Smooth muscle cell (in vitro differentiated cells): ENCODE results near the gene GPC5. TPM values are rescaled to one million over a fixed set of nuclear protein-coding genes. Genes with fewer than 3 reads are reported as not detected.

Experiments used
- DNase-seq: peaks from one replicate; lab custom pipeline; 2025; ENCODE audit not compliant: unreplicated experiment; lab: John Stamatoyannopoulos, UW
- H2AFZ ChIP-seq: fragments of 200-600 bp; sonication (generic); 2 replicates; pipeline ENCODE4 v1.6.0; 2016; ENCODE audit warnings: antibody characterized with exemption, low read depth, mild to moderate bottlenecking
- H3F3A ChIP-seq: fragments of 200-600 bp; sonication (generic); 2 replicates; pipeline ENCODE4 v1.6.0; 2017; ENCODE audit warnings: antibody characterized with exemption, low read depth
- H3K27ac ChIP-seq: fragments of 200-600 bp; sonication (generic); 2 replicates; pipeline ENCODE4 v1.5.1; 2016; ENCODE audit warnings: low read depth, mild to moderate bottlenecking
- H3K27me3 ChIP-seq: fragments of 200-600 bp; sonication (generic); 2 replicates; pipeline ENCODE4 v1.6.1; 2016; ENCODE audit warnings: low read depth, mild to moderate bottlenecking
- H3K36me3 ChIP-seq: fragments of 200-600 bp; sonication (generic); 2 replicates; pipeline ENCODE4 v1.5.1; 2016; ENCODE audit warnings: low read depth
- H3K4me1 ChIP-seq: fragments of 200-600 bp; sonication (generic); 2 replicates; pipeline ENCODE4 v1.5.1; 2016; ENCODE audit warnings: low read depth
- H3K4me2 ChIP-seq: fragments of 200-600 bp; sonication (generic); 2 replicates; pipeline ENCODE4 v1.6.0; 2016; ENCODE audit warnings: mild to moderate bottlenecking
- H3K4me3 ChIP-seq: fragments of 200-600 bp; sonication (generic); 2 replicates; pipeline ENCODE4 v1.5.1; 2016; ENCODE audit warnings: mild to moderate bottlenecking
- H3K79me2 ChIP-seq: fragments of 200-600 bp; sonication (generic); 2 replicates; pipeline ENCODE4 v1.6.0; 2016; ENCODE audit warnings: low read depth, mild to moderate bottlenecking
- H3K9ac ChIP-seq: fragments of 200-600 bp; sonication (generic); 2 replicates; pipeline ENCODE4 v1.6.0; 2016; ENCODE audit warnings: low read depth
- H3K9me3 ChIP-seq: fragments of 200-600 bp; sonication (generic); replicated peaks from 2 replicates; pipeline ENCODE4 v1.5.1; 2016; ENCODE audit warnings: low read depth
- H4K20me1 ChIP-seq: fragments of 200-600 bp; sonication (generic); 2 replicates; pipeline ENCODE4 v1.6.0; 2016; ENCODE audit warnings: low read depth
- CTCF ChIP-seq: fragments of 200-600 bp; sonication (generic); IDR thresholded peaks from 2 replicates; pipeline ENCODE4 v1.5.1; 2017; ENCODE audit warnings: borderline replicate concordance, mild to moderate bottlenecking, antibody characterized with exemption; ENCODE audit not compliant: insufficient read depth, poor library complexity, severe bottlenecking
- WGBS: methylation state at CpG from one replicate; pipeline ENCODE4 v1.1.7; 2016; ENCODE audit warnings: low lambda C conversion rate; 5-methylcytosine and 5-hydroxymethylcytosine counted together
- polyA plus RNA-seq: library from polyadenylated mRNA; unstranded; fragments of >200 nt; fragmentation: Nextera tagmentation; extraction: Ambion mirVana; gene quantifications from 2 replicates; pipeline ENCODE4 v1.2.1, GENCODE V29; 2016
- total RNA-seq: library from RNA; depleted of rRNA; stranded (reverse); fragments of >200 nt; gene quantifications from 2 replicates; pipeline ENCODE4 v1.2.3, GENCODE V29; 2014

GPC5 gene
- total and polyA plus RNA-seq, 2 experiments from 2014 or later = 0.99 to 1.0 TPM

GRCh38 chr13:91962946-91963345 is 564.5 kb downstream of the GPC5 start:
- Histone ChIP-seq H2AFZ (no peak overlapping the region), H3K9me3 (no peaks in the 10 kb centered on the region), H3K9ac (no peak overlapping the region), H3K27ac (no peak overlapping the region), H3K36me3 (no peaks in the 10 kb centered on the region), H4K20me1 (no peaks in the 10 kb centered on the region), H3K79me2 (no peaks in the 10 kb centered on the region), H3K4me2 (no peak overlapping the region), H3K4me1 (no peaks in the 10 kb centered on the region), H3F3A (no peaks in the 10 kb centered on the region), H3K4me3 (no peak overlapping the region), H3K27me3 (no peaks in the 10 kb centered on the region)
- DNase-seq = no peak
- TF ChIP-seq CTCF = no peak

GRCh38 chr13:91965511-91965910 is 567.1 kb downstream of the GPC5 start:
- Histone ChIP-seq H4K20me1 (no peaks in the 10 kb centered on the region), H3K79me2 (no peaks in the 10 kb centered on the region), H3F3A (no peaks in the 10 kb centered on the region), H3K9ac (no peak overlapping the region), H3K27ac (no peak overlapping the region), H3K4me1 (no peaks in the 10 kb centered on the region), H2AFZ (no peak overlapping the region), H3K4me3 (no peak overlapping the region), H3K9me3 (no peaks in the 10 kb centered on the region), H3K36me3 (no peaks in the 10 kb centered on the region), H3K4me2 (no peak overlapping the region), H3K27me3 (no peaks in the 10 kb centered on the region)
- no peak for DNase-seq
- TF ChIP-seq CTCF = no peak
- WGBS = 88% methylated on average over 2 of the region's 2 CpGs

GRCh38 chr13:91978571-91978970 is 580.1 kb downstream of the GPC5 start:
- no peak for DNase-seq
- Histone ChIP-seq H3K79me2 (no peaks in the 10 kb centered on the region), H4K20me1 (no peaks in the 10 kb centered on the region), H3K9ac (no peak overlapping the region), H3K27ac (no peak overlapping the region), H3K27me3 (no peaks in the 10 kb centered on the region), H3K4me2 (no peak overlapping the region), H3K9me3 (no peaks in the 10 kb centered on the region), H2AFZ (no peak overlapping the region), H3F3A (no peaks in the 10 kb centered on the region), H3K4me3 (no peak overlapping the region), H3K4me1 (no peaks in the 10 kb centered on the region), H3K36me3 (no peaks in the 10 kb centered on the region)
- no peak for TF ChIP-seq CTCF

- Histone ChIP-seq H3K4me2 (no peak overlapping the region), H4K20me1 (no peaks in the 10 kb centered on the region), H3K27me3 (no peaks in the 10 kb centered on the region), H3K79me2 (no peaks in the 10 kb centered on the region), H3K36me3 (no peaks in the 10 kb centered on the region), H3K4me1 (peaks cover 4% of the 10 kb centered on the region), H3K4me3 (no peak overlapping the region), H3F3A (no peaks in the 10 kb centered on the region), H2AFZ (no peak overlapping the region), H3K9me3 (no peaks in the 10 kb centered on the region), H3K9ac (no peak overlapping the region), H3K27ac (no peak overlapping the region)
- no peak for DNase-seq
- TF ChIP-seq CTCF = no peak
- WGBS = 81% methylated on average over 4 of the region's 4 CpGs
Observed at GRCh38 chr13:91986761-91987483, 588.5 kb downstream of the GPC5 start.
